DMS53 treated with DMSO at 0.1 percent for 48 hours (cell line): ENCODE data around the gene COA7.
A peak's percentile ranks its signal among the peaks of the same experiment; 100 is the strongest.
"Not testable (repeated sequence)": the region's sequence is repeated elsewhere in the genome, so short reads cannot be mapped to it uniquely, and the experiment has no call there.

Source experiments
- DNase-seq: peaks from one replicate; lab custom pipeline; 2025; ENCODE audit not compliant: unreplicated experiment; lab: John Stamatoyannopoulos, UW

Gene COA7

DNA sequence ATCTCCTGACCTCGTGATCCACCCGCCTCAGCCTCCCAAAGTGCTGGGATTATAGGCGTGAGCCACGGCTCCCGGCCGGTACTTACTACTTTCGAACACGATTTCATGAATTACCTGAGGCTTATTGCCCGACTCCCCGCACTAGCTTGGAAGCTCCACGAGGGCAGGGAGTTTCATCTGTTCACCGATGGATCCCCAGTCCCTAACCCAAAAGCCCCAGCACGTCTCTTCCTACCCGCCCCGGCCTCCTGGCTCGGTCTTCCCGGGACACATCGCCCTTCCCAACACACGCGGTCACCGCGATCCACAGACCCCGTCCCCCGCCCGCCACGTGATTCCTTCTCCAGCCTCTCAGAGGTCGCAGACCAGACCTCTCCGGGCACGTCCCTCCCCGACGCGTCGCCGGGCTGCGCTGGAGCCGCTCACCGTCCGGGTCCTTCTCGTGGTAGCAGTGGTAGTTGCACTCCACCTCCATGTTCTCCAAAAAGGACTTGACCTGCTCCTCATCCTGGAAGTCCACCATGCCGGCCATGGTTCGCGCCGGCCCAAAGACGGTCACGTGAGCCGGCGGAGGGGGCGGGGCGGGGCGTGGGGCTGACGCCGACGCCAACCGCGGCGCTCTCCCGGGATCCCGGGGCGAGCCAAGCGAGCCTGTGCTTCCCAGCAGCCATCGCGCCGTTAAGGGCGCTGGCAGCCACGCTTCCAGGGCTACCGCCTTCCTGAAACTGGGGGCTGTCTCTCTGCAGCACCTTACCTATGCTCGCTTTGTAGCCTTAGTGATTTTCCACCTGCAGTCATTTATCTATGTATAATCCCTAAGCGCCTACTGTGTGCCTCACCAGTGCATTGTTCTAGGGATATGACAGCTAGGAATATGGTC is at the start of gene COA7:
Gene COA7, minus strand, starts transcription at position 553 of the 880 bp plus-strand sequence. Its CDS starts 21 bp downstream, at position 532.
- DNase-seq, result peak; percentile 92

- DNase-seq, result no peak
Observed at GRCh38 chr1:52747450-52747849, 49.3 kb upstream of the COA7 start.

DNA sequence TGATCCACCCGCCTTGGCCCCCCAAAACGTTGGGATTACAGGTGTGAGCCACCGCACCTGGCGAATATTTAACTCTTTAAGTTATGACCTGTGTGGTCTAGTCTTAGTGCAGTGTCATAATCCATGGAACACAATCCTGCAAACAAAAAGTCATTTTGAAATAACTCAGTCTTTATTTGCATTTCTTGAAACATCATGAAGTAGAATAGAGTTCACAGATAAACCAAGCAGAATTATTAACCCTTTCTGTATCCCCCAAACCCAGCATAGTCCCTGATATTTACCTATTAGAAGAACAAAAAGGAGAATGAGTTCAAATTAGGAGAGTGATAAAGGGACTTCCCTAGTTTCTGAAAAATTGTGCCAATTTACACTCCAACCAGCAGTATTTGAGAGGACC is 48.0 kb upstream of the COA7 start:
- no peak for DNase-seq

DNA sequence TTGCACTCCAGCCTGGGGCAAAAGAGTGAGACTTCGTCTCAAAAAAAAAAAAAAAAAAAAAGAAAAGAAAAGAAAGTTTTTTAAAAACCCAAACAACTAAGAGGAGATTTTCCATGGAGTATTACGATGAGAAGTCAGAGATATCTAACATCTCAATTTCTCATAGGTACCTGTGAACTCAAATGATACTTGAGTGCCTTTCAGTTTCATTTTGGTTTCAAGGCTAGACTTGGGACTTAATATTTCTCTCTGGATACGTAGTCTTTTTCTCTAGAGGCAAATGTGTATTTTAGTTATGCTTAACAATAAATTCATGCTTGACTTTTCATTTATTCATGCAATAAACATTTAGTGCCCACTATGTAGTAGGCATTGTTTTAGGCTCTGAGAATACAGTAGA is 43.1 kb upstream of the COA7 start:
- no peak for DNase-seq

DNA sequence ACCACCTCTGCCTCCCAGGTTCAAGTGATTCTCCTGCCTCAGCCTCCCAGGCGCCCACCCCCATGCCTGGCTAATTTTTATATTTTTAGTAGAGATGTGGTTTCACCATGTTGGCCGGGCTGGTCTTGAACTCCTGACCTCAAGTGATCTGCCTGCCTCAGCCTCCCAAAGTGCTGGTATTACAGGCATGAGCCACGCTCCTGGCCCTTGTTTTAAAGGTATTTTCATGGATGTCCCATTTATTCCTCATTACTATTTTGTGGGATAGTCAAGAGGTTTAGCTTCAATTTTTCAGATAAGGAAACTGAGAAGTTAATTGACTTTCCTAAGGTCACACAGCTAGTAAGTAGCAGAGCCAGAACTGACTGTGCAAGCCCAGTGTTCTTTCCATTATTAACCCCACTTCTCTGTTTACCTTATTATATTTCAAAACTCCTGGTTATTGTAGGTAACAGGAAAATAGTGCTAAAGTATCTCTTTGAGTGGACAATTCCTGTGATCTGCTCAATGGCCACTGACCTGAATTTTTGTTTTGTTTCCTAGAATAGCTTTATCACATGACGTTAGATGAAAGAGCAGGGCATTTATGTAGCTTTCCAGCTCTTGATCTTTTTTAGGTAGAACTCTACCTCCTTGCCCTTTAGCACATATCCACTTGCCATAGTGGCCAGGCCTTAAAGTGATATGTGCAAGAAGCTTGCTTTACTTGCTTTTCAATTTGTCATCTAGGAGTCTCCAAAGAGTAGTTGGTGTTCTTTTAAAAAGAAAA is 41.7 kb upstream of the COA7 start:
- DNase-seq, result no peak

GRCh38 chr1:52738893-52739292 is 40.7 kb upstream of the COA7 start:
- DNase-seq, result no peak

DNA sequence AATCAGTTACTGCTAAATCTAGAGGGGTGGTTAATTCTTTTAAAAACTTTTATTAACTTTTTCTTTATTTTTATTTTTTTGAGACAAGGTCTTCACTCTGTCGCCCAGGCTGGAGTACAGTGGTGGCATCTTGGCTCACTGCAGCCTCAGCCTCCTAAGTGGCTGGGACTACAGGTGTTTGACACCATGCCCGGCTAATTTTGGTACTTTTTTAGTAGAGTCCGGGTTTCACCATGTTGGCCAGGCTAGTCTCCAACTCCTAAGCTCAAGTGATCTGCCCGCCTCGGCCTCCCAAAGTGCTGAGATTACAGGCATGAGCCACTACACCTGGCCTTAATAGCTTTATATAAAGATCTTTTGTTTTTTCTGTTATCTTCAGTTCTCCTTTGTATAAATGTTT is 40.0 kb upstream of the COA7 start:
- DNase-seq, result no peak

GRCh38 chr1:52735371-52735770 is 37.2 kb upstream of the COA7 start:
- not testable (repeated sequence) for DNase-seq

DNA sequence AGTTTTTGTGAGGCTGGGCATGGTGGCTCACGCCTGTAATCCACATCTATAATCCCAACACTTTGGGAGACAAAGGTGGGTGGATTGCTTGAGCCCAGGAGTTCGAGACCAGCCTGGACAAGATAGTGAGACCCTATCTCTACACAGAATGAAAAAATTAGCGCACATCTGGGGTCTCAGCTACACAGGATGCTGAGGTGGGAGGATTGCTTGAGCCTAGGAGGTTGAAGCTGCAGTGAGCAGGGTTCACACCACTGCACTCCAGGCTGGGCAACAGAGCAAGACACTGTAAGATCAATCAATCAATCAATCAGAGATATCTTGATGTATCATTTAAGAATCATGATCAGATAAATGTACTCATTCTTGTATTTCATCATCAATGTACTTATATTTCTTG is 35.2 kb upstream of the COA7 start:
- DNase-seq, result no peak

DNA sequence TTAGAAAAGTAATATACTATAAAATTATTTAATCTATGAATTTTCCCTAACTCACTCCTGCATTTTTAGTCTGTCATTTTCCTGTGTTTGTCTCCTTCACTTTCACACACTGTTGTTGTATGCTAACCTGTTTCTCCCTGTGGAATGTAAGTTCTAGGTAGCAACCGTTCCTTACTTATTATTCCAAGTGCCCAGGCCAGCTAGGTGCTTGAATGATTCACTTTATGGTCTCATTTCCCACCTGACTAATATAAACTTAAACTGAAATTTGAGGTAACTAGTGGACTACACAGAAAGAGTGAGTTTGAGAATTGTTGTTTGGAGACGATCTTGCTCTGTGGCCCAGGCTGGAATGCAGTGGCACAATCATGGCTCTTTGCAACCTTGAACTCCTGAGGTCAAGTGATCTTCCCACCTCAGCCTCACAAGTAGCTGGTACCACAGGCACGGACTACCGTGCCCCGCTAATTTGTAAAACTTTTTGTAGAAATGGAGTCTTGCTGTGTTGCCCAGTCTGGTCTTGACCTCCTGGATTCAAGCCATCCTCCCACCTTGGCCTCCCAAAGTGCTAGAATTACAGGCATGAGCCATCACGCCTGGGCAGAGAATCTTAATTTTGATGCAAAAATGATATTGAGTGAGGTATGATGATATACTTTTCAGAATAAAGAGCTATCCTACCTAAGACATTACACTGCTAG is 30.0 kb upstream of the COA7 start:
- no peak for DNase-seq

GRCh38 chr1:52727114-52727586 is 29.0 kb upstream of the COA7 start:
- DNase-seq, result no peak

- DNase-seq, result peak; percentile 86
Observed at GRCh38 chr1:52726265-52727113, 28.3 kb upstream of the COA7 start, which contains the start of gene ZYG11B. Gene ZYG11B, plus strand, starts transcription at chr1:52726453. Its CDS starts 201 bp downstream, at chr1:52726654.

GRCh38 chr1:52725903-52726264 is 27.7 kb upstream of the COA7 start:
- peak; percentile 86 for DNase-seq

- DNase-seq, result no peak
Observed at GRCh38 chr1:52723260-52723659, 25.1 kb upstream of the COA7 start.

- DNase-seq, result not testable (repeated sequence)
Observed at GRCh38 chr1:52715296-52715695, 17.1 kb upstream of the COA7 start.

DNA sequence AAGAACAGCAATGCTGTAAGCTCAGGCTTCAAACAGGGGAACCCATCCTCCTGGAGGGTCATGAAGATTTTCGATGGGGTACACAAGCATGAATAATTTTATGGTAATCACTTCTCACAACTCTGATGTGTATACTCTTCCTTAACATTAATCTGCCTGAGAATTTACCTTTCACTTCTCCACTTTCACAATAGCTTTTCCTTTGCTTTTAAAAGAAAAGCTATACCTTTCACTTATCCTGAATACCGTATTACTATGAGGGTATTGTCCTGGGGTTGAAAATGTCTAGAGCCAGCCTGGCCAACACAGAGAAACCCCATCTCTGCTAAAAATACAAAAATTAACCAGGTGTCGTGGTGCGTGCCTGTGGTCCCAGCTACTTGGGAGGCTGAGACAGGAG is 15.4 kb upstream of the COA7 start:
- no peak for DNase-seq

GRCh38 chr1:52709016-52709415 is 10.9 kb upstream of the COA7 start:
- DNase-seq, result no peak

GRCh38 chr1:52707927-52708655 is 9.9 kb upstream of the COA7 start:
- no peak for DNase-seq
